ENCODE measurements around the gene BLID. TPM values are rescaled to one million over a fixed set of nuclear protein-coding genes. Genes with fewer than 3 reads are reported as not detected.

BLID gene
- total and polyA plus RNA-seq, 12 donors: 0.70 TPM; not detected in 11

- Histone ChIP-seq H3K36me3 (no peaks in the 10 kb centered on the region), H3K27me3 (peaks cover 0 to 6% (median 0%) of the 10 kb centered on the region in 7 donors), H3K4me3 (no peak overlapping the region), H3K9me3 (no peaks in the 10 kb centered on the region), H3K4me1 (peaks cover 0 to 36% (median 14%) of the 10 kb centered on the region in 9 donors), H3K27ac (peak overlapping the region in 7 of 10 donors; percentile 25 to 70 (median 65))
- no peak for TF ChIP-seq CTCF (IDR thresholded peaks at IDR 0.05)
- WGBS, 2 donors: 45 to 46% methylated on average over 3 of the region's 3 CpGs
- DNase-seq: no peak
- intact Hi-C loops (cut with DNase I): loop anchor here in 8 of 10 donors (5.0 to 10.0 kb wide), 8 partner anchors 82 to 452 kb away; no protein-coding TSS in a partner anchor
- peak in 4 of 8 donors; percentile 36 to 56 (median 38) for ATAC-seq
Measured at GRCh38 chr11:122107045-122107444, 9.0 kb downstream of the BLID start.

- intact Hi-C loops (cut with DNase I): loop anchor here in 8 of 10 donors (5.0 to 10.0 kb wide), 8 partner anchors 80 to 450 kb away; no protein-coding TSS in a partner anchor
- no peak for TF ChIP-seq CTCF (IDR thresholded peaks at IDR 0.05)
- Histone ChIP-seq H3K9me3 (no peaks in the 10 kb centered on the region), H3K27me3 (peaks cover 0 to 24% (median 0%) of the 10 kb centered on the region in 7 donors), H3K27ac (peak overlapping the region in 3 of 10 donors; percentile 8 to 96 (median 23)), H3K4me1 (peaks cover 0 to 37% (median 15%) of the 10 kb centered on the region in 9 donors), H3K4me3 (no peak overlapping the region), H3K36me3 (no peaks in the 10 kb centered on the region)
- WGBS, 2 donors: 73 to 81% methylated on average over 8 of the region's 8 CpGs
- ATAC-seq (no peak), DNase-seq (no peak)
Measured at GRCh38 chr11:122105044-122105758, 10.8 kb downstream of the BLID start.

- H3K27ac ChIP-seq: peak overlapping the region in 2 of 10 donors; percentile 28 to 96
- peaks cover 0 to 37% (median 14%) of the 10 kb centered on the region in 9 donors for H3K4me1 ChIP-seq
- no peaks in the 10 kb centered on the region for H3K36me3 ChIP-seq
- ATAC-seq (no peak), DNase-seq (no peak)
- TF ChIP-seq CTCF (IDR thresholded peaks at IDR 0.05): no peak
- H3K27me3 ChIP-seq: peaks cover 0 to 33% (median 7%) of the 10 kb centered on the region in 7 donors
- intact Hi-C loops (cut with DNase I): loop anchor here in 9 of 10 donors (5.0 to 10.0 kb wide), 8 partner anchors 80 to 450 kb away; no protein-coding TSS in a partner anchor
- WGBS, 2 donors: 50 to 58% methylated on average over 1 of the region's 1 CpG
- H3K9me3 ChIP-seq: no peaks in the 10 kb centered on the region
- no peak overlapping the region for H3K4me3 ChIP-seq
Measured at GRCh38 chr11:122104341-122104740, 11.7 kb downstream of the BLID start.

- peaks cover 0 to 39% (median 13%) of the 10 kb centered on the region in 7 donors for H3K27me3 ChIP-seq
- no peak for ATAC-seq
- intact Hi-C loops (cut with DNase I): loop anchor here in 9 of 10 donors (5.0 to 10.0 kb wide), 8 partner anchors 79 to 449 kb away; no protein-coding TSS in a partner anchor
- no peak for TF ChIP-seq CTCF (IDR thresholded peaks at IDR 0.05)
- peak overlapping the region in 3 of 10 donors; percentile 7 to 96 (median 28) for H3K27ac ChIP-seq
- H3K9me3 ChIP-seq: no peaks in the 10 kb centered on the region
- WGBS, 2 donors: 81 to 93% methylated on average over 4 of the region's 4 CpGs
- H3K4me1 ChIP-seq: peaks cover 0 to 31% (median 10%) of the 10 kb centered on the region in 9 donors
- H3K36me3 ChIP-seq: no peaks in the 10 kb centered on the region
- no peak overlapping the region for H3K4me3 ChIP-seq
- no peak for DNase-seq
Measured at GRCh38 chr11:122103726-122104125, 12.3 kb downstream of the BLID start.
